Omental fat pad (tissue), 4 donors: ENCODE results near the gene KIAA2012. TPM values are rescaled to one million over a fixed set of nuclear protein-coding genes. Genes with fewer than 3 reads are reported as not detected.

Source experiments
- ATAC-seq: fragments of 150-250 bp; one replicate; pipeline ENCODE4 v1.9.1; 2016; ENCODE audit warnings: mild to moderate bottlenecking, moderate library complexity; ENCODE audit not compliant: low FRiP score
- DNase-seq: peaks from one replicate; pipeline ENCODE4 v3.0.0-alpha.2; 2019; ENCODE audit warnings: low spot score
- total RNA-seq, 4 donors: library from RNA; depleted of rRNA; stranded (reverse); fragments of >200 nt; gene quantifications; one replicate each; pipeline ENCODE4 v1.1.0, GENCODE V29; 2016
- TF ChIP-seq, protein P1 (sequence below), 3 donors: fragments of 450-650 bp; IDR thresholded peaks; one replicate each; pipeline ENCODE4 v1.5.1; 2016 to 2017; ENCODE audit warnings: antibody characterized with exemption in 3 of 3, mild to moderate bottlenecking in 3 of 3, moderate library complexity in 2 of 3

Gene KIAA2012
- total RNA-seq, 4 donors from 2014 or later, result 0.06 to 0.09 TPM; not detected in 2

DNA sequence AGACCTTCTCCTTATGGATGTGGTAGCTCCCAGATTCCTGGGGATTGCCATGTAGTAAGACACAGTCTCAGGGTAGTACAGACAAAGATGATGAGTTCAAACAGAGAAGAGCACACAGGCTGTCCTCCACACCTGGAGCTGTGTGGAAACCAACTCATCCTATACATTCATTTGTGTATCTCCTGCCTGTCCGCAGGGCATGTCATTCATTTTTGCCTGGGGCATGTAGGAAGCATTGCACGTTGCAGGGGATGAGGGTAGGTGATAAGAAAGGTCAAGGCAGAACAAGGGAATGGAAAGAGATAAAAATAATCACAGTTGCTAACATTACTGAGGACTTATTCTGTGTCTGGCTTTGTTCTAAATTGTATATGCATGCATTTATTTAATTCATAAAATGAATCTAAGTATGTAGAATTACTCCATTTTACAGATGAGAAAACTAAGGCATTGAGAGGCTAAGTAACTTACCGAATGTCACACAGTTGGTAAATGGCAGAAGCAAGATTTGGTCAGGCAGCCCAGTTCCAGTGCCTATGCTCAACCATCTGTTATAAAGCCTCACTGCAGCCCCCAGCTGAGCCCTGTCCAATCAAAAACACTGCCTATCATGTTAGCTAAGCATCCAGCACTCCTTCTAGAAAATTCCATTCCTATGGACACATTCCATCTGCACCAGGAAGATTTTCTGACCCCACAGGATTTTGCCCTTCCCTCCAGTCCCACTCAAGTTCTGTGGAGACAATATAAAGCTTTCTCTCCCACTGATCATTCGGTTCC, 84.3 kb downstream of the KIAA2012 start:
- no peak for DNase-seq
- TF ChIP-seq, protein P1, sequence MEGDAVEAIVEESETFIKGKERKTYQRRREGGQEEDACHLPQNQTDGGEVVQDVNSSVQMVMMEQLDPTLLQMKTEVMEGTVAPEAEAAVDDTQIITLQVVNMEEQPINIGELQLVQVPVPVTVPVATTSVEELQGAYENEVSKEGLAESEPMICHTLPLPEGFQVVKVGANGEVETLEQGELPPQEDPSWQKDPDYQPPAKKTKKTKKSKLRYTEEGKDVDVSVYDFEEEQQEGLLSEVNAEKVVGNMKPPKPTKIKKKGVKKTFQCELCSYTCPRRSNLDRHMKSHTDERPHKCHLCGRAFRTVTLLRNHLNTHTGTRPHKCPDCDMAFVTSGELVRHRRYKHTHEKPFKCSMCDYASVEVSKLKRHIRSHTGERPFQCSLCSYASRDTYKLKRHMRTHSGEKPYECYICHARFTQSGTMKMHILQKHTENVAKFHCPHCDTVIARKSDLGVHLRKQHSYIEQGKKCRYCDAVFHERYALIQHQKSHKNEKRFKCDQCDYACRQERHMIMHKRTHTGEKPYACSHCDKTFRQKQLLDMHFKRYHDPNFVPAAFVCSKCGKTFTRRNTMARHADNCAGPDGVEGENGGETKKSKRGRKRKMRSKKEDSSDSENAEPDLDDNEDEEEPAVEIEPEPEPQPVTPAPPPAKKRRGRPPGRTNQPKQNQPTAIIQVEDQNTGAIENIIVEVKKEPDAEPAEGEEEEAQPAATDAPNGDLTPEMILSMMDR (IDR thresholded peaks at IDR 0.05), result no peak
- ATAC-seq, result no peak

DNA sequence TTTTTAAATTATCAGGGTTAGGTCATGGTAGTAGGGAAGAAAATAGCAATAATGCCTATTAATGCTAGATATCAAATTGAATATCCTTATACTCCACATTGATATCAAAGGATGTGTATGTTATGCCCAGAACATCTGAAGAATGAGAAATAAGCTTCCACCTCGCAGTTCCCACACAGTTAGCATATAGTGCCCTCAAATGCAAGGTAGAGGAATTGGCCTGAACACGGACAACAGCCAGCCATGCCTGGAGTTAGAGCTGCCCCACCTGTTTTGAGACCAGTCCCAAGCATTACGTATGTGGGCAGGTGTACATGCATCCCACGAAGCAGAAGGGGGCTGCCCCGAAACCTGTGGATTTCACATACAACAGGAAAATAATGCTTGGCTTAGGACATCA, 85.7 kb downstream of the KIAA2012 start:
- ATAC-seq (peak; percentile 78), DNase-seq (no peak)
- TF ChIP-seq, protein P1 (IDR thresholded peaks at IDR 0.05), result no peak

DNA sequence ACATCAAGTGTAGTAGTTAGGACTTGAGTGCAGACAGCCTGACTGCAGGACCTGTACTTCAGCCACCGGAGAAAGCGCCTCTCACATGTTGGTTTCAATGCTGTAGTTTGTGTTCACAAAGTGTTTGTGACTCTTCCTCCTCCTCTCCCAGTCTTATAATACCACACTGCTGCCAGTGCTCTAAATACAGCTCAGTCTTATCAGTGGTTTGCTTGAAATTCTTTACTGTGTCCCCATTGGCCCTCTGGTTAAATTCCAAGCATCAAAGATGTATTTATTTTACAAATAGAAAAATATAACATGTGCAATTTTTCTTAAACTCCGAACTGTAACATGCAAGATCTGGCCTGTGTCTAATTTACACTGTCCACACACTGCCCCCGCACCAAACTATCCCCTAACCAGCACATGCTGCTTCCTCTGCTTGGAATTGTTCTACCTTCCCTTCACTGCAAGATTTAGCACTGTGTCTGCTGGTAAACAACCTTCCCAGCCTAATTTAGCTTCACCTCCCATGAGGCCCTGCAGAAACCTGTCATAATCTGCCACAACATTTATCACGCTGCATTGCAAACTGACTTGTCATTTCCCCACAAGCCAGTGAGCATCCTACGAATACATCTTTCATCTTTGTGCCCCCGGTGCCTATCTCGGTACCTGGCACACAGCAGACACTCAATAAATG, 88.2 kb downstream of the KIAA2012 start:
- ATAC-seq (no peak), DNase-seq (no peak)
- TF ChIP-seq, protein P1 (IDR thresholded peaks at IDR 0.05), result no peak

DNA sequence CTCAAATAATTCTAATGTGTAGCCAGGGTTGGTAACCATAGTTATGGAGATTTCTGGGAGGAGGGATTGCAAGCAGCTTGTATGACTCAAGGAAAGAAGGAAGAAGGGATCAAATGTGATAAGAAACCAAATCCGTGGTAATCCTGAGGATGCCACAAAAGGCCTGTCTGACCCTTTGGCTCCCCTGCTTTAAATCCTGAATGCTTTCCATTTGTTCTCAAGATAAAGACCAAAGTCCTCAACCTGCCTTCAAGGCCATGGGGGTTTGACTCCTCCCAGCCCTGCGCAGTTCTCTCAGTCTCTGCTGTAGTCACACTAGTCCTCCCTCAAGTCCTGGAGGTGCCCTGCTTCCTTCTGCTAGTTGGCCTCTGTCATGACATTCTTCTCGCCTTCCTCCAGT, 91.4 kb downstream of the KIAA2012 start:
- ATAC-seq (no peak), DNase-seq (no peak)
- TF ChIP-seq, protein P1 (IDR thresholded peaks at IDR 0.05), result no peak

DNA sequence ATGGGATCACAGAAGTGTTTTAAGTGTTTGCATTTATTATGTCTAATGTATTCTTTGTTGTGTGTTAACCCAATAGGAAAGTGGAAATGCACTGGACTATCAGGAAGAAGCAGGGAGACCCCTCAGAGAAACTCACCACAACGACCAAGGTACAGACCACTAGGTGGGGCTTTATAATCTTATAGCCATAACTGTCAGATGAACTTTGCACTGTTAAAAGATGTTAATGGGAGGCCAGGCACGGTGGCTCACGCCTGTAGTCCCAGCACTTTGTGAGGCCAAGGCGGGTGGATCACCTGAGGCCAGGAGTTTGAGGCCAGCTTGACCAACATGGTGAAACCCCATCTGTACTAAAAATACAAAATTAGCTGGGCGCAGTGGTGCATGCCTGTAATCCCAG, 92.2 kb downstream of the KIAA2012 start:
- TF ChIP-seq, protein P1 (IDR thresholded peaks at IDR 0.05), result no peak
- no peak for DNase-seq
- no peak for ATAC-seq

DNA sequence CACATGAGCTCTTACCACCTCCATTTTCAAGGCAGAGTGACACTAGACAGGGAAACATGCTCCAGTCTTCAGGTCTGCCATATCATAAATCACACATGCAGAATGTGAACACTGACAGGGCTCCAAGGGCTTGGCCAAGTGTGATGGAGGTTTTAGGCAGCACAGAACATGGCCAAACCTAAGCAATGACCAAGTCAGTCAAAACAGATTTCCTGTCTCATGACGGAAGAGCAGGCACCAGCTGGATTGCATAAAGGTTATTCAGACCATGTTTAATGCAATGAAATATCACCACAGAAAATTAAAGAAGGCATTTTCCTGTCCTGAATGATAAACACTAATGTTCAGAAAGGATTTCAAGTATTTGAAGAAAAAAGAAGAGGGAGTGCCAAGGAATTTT, 92.9 kb downstream of the KIAA2012 start:
- ATAC-seq (no peak), DNase-seq (no peak)
- TF ChIP-seq, protein P1 (IDR thresholded peaks at IDR 0.05), result no peak

DNA sequence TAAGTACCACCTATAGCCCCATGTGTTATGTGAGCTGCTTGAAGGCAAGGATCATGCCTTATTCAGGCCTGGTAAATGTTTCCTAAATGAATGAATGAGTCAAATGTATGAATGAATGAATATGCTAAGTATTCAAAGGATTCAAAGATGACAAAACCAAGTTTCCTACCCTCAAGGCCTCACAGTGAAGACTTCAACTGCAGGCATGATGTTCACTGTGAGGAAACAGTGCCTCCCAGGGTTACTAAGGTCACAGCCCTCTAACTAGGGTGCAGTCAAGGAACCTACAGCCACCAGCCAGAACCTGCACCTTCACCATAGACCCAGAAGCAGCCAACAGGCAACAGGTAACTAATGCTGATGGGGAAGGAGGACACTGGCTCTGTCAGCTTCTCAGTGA, 96.1 kb downstream of the KIAA2012 start:
- no peak for DNase-seq
- TF ChIP-seq, protein P1 (IDR thresholded peaks at IDR 0.05), result no peak
- no peak for ATAC-seq
